GM18909 (cell line): ENCODE measurements around the gene KIAA0319L.

Experiments used
- ATAC-seq: cut with Tn5 transposase; IDR thresholded peaks from one replicate; pipeline ENCODE4 v1.9.1; 2021; ENCODE audit warnings: mild to moderate bottlenecking; ENCODE audit not compliant: unreplicated experiment, poor library complexity

Gene KIAA0319L

GRCh38 chr1:35564037-35564883 lies 7.1 kb upstream of the KIAA0319L start:
- no peak for ATAC-seq

- no peak for ATAC-seq
Observed at GRCh38 chr1:35563166-35563565, 6.0 kb upstream of the KIAA0319L start.

GRCh38 chr1:35561972-35562680 lies 4.9 kb upstream of the KIAA0319L start:
- no peak for ATAC-seq

- ATAC-seq: no peak
Observed at GRCh38 chr1:35561297-35561971, 4.2 kb upstream of the KIAA0319L start.

- ATAC-seq: no peak
Observed at GRCh38 chr1:35560256-35561225, 3.3 kb upstream of the KIAA0319L start.

GRCh38 chr1:35559317-35559944 lies 2.2 kb upstream of the KIAA0319L start:
- ATAC-seq: no peak

- no peak for ATAC-seq
Observed at GRCh38 chr1:35558374-35559316, 1.4 kb upstream of the KIAA0319L start.

- peak; percentile 86 for ATAC-seq
Observed at GRCh38 chr1:35557611-35558373, 589 bp upstream of the KIAA0319L start, which contains the start of gene NCDN. TSS of gene NCDN (plus strand) at chr1:35557799. CDS start at chr1:35558191, 392 bp downstream.

GRCh38 chr1:35556484-35557117 lies 602 bp downstream of the KIAA0319L start:
- no peak for ATAC-seq

- ATAC-seq: no peak
Observed at GRCh38 chr1:35555601-35556477, 1.4 kb downstream of the KIAA0319L start.

GRCh38 chr1:35555212-35555584 lies 2.0 kb downstream of the KIAA0319L start:
- no peak for ATAC-seq

- no peak for ATAC-seq
Observed at GRCh38 chr1:35554266-35555211, 2.7 kb downstream of the KIAA0319L start.

GRCh38 chr1:35553851-35554250 lies 3.4 kb downstream of the KIAA0319L start:
- ATAC-seq: no peak

- ATAC-seq: no peak
Observed at GRCh38 chr1:35546614-35547013, 10.6 kb downstream of the KIAA0319L start.

- no peak for ATAC-seq
Observed at GRCh38 chr1:35544976-35545375, 12.2 kb downstream of the KIAA0319L start.
